ENCODE results near the gene PRPF4.

The PRPF4 gene

DNA sequence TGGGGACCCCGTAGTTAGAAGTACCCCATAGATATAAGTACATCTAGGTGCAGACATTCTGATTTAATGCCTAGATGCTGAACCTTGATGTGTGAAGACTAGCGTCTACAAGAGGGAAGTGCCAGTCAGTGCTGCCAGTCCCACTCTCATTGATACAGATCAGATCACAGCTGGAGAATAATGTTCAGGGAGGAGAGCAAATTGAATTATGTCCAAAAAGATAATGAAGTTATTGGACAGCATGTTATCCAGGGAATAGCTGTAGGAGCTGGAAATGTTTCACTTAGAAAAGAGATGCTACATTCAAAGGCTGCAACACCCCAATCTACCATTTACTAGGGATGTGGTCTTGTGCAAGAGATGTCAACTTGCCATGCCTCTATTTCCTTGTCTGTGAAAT lies 43.6 kb downstream of the PRPF4 start:
- DNase-seq (ENCODE audit: low read depth in 1 of 2, low spot score in 1 of 2): no peak
- Histone ChIP-seq H3K27ac (replicated peaks) (no peak overlapping the region), H3K27me3 (ENCODE audit: insufficient read depth, poor library complexity, severe bottlenecking) (no peaks in the 10 kb centered on the region), H3K4me3 (replicated peaks; ENCODE audit: insufficient read depth, low read length) (no peak overlapping the region)
- TF ChIP-seq, protein P1, sequence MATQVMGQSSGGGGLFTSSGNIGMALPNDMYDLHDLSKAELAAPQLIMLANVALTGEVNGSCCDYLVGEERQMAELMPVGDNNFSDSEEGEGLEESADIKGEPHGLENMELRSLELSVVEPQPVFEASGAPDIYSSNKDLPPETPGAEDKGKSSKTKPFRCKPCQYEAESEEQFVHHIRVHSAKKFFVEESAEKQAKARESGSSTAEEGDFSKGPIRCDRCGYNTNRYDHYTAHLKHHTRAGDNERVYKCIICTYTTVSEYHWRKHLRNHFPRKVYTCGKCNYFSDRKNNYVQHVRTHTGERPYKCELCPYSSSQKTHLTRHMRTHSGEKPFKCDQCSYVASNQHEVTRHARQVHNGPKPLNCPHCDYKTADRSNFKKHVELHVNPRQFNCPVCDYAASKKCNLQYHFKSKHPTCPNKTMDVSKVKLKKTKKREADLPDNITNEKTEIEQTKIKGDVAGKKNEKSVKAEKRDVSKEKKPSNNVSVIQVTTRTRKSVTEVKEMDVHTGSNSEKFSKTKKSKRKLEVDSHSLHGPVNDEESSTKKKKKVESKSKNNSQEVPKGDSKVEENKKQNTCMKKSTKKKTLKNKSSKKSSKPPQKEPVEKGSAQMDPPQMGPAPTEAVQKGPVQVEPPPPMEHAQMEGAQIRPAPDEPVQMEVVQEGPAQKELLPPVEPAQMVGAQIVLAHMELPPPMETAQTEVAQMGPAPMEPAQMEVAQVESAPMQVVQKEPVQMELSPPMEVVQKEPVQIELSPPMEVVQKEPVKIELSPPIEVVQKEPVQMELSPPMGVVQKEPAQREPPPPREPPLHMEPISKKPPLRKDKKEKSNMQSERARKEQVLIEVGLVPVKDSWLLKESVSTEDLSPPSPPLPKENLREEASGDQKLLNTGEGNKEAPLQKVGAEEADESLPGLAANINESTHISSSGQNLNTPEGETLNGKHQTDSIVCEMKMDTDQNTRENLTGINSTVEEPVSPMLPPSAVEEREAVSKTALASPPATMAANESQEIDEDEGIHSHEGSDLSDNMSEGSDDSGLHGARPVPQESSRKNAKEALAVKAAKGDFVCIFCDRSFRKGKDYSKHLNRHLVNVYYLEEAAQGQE (IDR thresholded peaks at IDR 0.05; ENCODE audit: insufficient replicate concordance, low read depth): no peak
- TF ChIP-seq GABPA (IDR thresholded peaks at IDR 0.05; ENCODE audit: low read depth): no peak
- no peak for TF ChIP-seq POLR2AphosphoS5 (IDR thresholded peaks at IDR 0.05; ENCODE audit: low read depth)
- TF ChIP-seq SPI1 (IDR thresholded peaks at IDR 0.05; ENCODE audit: borderline replicate concordance, low read depth): no peak
- TF ChIP-seq, protein P2, sequence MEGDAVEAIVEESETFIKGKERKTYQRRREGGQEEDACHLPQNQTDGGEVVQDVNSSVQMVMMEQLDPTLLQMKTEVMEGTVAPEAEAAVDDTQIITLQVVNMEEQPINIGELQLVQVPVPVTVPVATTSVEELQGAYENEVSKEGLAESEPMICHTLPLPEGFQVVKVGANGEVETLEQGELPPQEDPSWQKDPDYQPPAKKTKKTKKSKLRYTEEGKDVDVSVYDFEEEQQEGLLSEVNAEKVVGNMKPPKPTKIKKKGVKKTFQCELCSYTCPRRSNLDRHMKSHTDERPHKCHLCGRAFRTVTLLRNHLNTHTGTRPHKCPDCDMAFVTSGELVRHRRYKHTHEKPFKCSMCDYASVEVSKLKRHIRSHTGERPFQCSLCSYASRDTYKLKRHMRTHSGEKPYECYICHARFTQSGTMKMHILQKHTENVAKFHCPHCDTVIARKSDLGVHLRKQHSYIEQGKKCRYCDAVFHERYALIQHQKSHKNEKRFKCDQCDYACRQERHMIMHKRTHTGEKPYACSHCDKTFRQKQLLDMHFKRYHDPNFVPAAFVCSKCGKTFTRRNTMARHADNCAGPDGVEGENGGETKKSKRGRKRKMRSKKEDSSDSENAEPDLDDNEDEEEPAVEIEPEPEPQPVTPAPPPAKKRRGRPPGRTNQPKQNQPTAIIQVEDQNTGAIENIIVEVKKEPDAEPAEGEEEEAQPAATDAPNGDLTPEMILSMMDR (IDR thresholded peaks at IDR 0.05; ENCODE audit: insufficient read depth, low read length): no peak

DNA sequence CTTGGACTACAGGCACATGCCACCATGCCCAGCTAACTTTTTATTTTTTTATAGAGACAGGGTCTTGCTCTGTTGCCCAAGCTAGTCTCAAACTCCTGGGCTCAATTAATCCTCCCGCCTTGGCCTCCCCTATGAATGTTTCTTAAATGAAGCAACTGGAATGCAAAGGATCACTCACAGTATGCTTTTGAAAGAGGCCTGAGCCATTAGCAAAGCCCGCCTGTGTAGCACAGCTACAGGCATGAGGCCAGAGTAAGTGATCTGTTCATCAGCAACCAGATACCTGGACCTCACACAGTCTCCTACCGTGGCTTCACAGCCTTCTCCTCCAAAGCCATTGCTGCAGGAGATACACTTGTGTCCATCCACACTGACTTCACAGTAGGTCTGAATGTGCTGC lies 44.6 kb downstream of the PRPF4 start:
- H3K27me3 ChIP-seq (ENCODE audit: insufficient read depth, poor library complexity, severe bottlenecking): no peaks in the 10 kb centered on the region
- TF ChIP-seq SPI1 (IDR thresholded peaks at IDR 0.05; ENCODE audit: borderline replicate concordance, low read depth) (no peak), POLR2AphosphoS5 (IDR thresholded peaks at IDR 0.05; ENCODE audit: low read depth) (no peak), GABPA (IDR thresholded peaks at IDR 0.05; ENCODE audit: low read depth) (no peak)
- TF ChIP-seq, protein P2 (IDR thresholded peaks at IDR 0.05; ENCODE audit: insufficient read depth, low read length): no peak
- TF ChIP-seq, protein P1 (IDR thresholded peaks at IDR 0.05; ENCODE audit: insufficient replicate concordance, low read depth): no peak
- no peak overlapping the region for H3K4me3 ChIP-seq (replicated peaks; ENCODE audit: insufficient read depth, low read length)
- DNase-seq (ENCODE audit: low read depth in 1 of 2, low spot score in 1 of 2): no peak
- H3K27ac ChIP-seq (replicated peaks): no peak overlapping the region

DNA sequence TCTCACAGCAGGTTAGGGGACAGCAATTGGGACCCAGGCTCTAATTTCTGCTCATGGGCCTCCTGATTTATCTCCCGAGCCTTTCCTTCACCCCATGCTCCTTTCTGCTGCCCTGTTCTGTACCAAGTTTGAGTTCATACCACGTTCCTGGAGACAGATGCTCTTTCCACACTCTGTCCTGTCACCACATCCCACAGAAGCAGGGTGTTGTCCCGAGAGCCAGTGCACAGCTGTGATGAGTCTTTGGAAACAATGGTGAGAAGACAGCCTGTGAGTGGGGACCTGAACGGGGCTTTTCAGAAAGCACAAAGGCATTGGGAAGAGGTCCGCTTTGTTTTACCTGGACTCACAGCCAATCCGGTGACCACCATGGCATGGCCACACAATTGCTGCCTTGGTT lies 47.2 kb downstream of the PRPF4 start:
- no peaks in the 10 kb centered on the region for H3K27me3 ChIP-seq (ENCODE audit: insufficient read depth, poor library complexity, severe bottlenecking)
- H3K4me3 ChIP-seq (replicated peaks; ENCODE audit: insufficient read depth, low read length): no peak overlapping the region
- H3K27ac ChIP-seq (replicated peaks): no peak overlapping the region
- no peak for TF ChIP-seq POLR2AphosphoS5 (IDR thresholded peaks at IDR 0.05; ENCODE audit: low read depth)
- TF ChIP-seq GABPA (IDR thresholded peaks at IDR 0.05; ENCODE audit: low read depth): no peak
- TF ChIP-seq, protein P1 (IDR thresholded peaks at IDR 0.05; ENCODE audit: insufficient replicate concordance, low read depth): no peak
- TF ChIP-seq SPI1 (IDR thresholded peaks at IDR 0.05; ENCODE audit: borderline replicate concordance, low read depth): no peak
- TF ChIP-seq, protein P2 (IDR thresholded peaks at IDR 0.05; ENCODE audit: insufficient read depth, low read length): no peak
- no peak for DNase-seq (ENCODE audit: low read depth in 1 of 2, low spot score in 1 of 2)

Data from HL-60 (cell line).